B cell (primary cell): ENCODE measurements around the gene RIPPLY2. TPM values are rescaled to one million over a fixed set of nuclear protein-coding genes. Genes with fewer than 3 reads are reported as not detected.

ENCODE experiments used
- ATAC-seq: fragments of 200-7000 bp; cut with Tn5 transposase; one replicate; pipeline ENCODE4 v1.10.0; 2021; ENCODE audit warnings: low read depth, mild to moderate bottlenecking, moderate number of reproducible peaks, moderate library complexity
- CTCF ChIA-PET: fragments of 350-600 bp; sonication (Branson Sonifier 250); formaldehyde crosslinking; loops from one replicate; lab custom pipeline; 2021; ENCODE audit warnings: antibody characterized with exemption, inconsistent platforms; lab: Charles Lee
- POLR2A ChIA-PET: fragments of 350-600 bp; sonication (Branson Sonifier 250); formaldehyde crosslinking; loops from one replicate; lab custom pipeline; 2021; ENCODE audit warnings: antibody characterized with exemption; lab: Charles Lee
- DNase-seq: peaks from one replicate; pipeline ENCODE4 v3.0.0; 2013
- H2AFZ ChIP-seq: 2 replicates; pipeline ENCODE4 v1.6.1; 2012; ENCODE audit warnings: mild to moderate bottlenecking, low read depth, low read length; ENCODE audit not compliant: insufficient read depth, poor library complexity, severe bottlenecking
- H3K27ac ChIP-seq, 2 donors: 1 replicate in 1 of 2; 2 replicates in 1 of 2; pipeline ENCODE4 v1.5.1; 2012 to 2013; ENCODE audit warnings: low read length in 2 of 2, mild to moderate bottlenecking in 2 of 2, moderate library complexity in 1 of 2
- H3K27me3 ChIP-seq, 4 experiments: fragments of 200-600 bp in 1 of 4; sonication (generic) in 1 of 4; replicated peaks in 1 of 4; 1 replicate in 2 of 4; 2 replicates in 2 of 4; pipeline versions ENCODE4 v1.6.1 to v1.7.0; 2013 to 2016; ENCODE audit warnings: low read length in 3 of 4, mild to moderate bottlenecking in 2 of 4, mixed read lengths in 1 of 4, moderate library complexity in 1 of 4; ENCODE audit not compliant: insufficient read depth in 4 of 4, control insufficient read depth in 3 of 4; ENCODE audit errors: control extremely low read depth in 1 of 4
- H3K36me3 ChIP-seq, 2 experiments: replicated peaks in 1 of 2; 1 replicate in 1 of 2; 2 replicates in 1 of 2; pipeline versions ENCODE4 v1.6.1 to v1.7.1; 2013; ENCODE audit warnings: low read length in 1 of 2; ENCODE audit not compliant: insufficient read depth in 2 of 2, control insufficient read depth in 1 of 2; ENCODE audit errors: control extremely low read depth in 1 of 2, extremely low read depth in 1 of 2
- H3K4me1 ChIP-seq, 2 donors: fragments of 200-600 bp in 1 of 2; sonication (generic) in 1 of 2; 1 replicate in 1 of 2; 2 replicates in 1 of 2; pipeline versions ENCODE4 v1.5.1 to v1.6.1; 2013 to 2017; ENCODE audit warnings: low read length in 2 of 2; ENCODE audit not compliant: control insufficient read depth in 2 of 2, insufficient read depth in 2 of 2
- H3K4me2 ChIP-seq: replicated peaks from 2 replicates; pipeline ENCODE3; 2012; ENCODE audit warnings: mild to moderate bottlenecking, low read depth, low read length; ENCODE audit not compliant: poor library complexity, severe bottlenecking
- H3K4me3 ChIP-seq, 5 experiments: fragments of 200-600 bp in 1 of 5; sonication (generic) in 1 of 5; 1 replicate in 3 of 5; 2 replicates in 2 of 5; pipeline versions ENCODE4 v1.5.1 to v1.7.0; 2011 to 2016; ENCODE audit warnings: low read length in 4 of 5, mild to moderate bottlenecking in 4 of 5, low read depth in 2 of 5, control low read depth in 1 of 5, moderate library complexity in 1 of 5; ENCODE audit not compliant: insufficient read depth in 1 of 5; ENCODE audit errors: control extremely low read depth in 1 of 5, extremely low read depth in 1 of 5
- H3K79me2 ChIP-seq: fragments of 200-600 bp; sonication (generic); one replicate; pipeline ENCODE4 v1.6.0; 2016; ENCODE audit warnings: low read length; ENCODE audit not compliant: control insufficient read depth, insufficient read depth
- H3K9ac ChIP-seq: fragments of 200-600 bp; sonication (generic); 2 replicates; pipeline ENCODE4 v1.6.1; 2017; ENCODE audit warnings: mild to moderate bottlenecking, low read length, moderate library complexity
- H3K9me3 ChIP-seq, 3 donors: one replicate each; pipeline versions ENCODE4 v1.6.1 to v1.7.1; 2013; ENCODE audit warnings: low read length in 2 of 3; ENCODE audit not compliant: control insufficient read depth in 2 of 3, insufficient read depth in 1 of 3; ENCODE audit errors: control extremely low read depth in 1 of 3
- H4K20me1 ChIP-seq: 2 replicates; pipeline ENCODE4 v1.6.0; 2012; ENCODE audit warnings: mild to moderate bottlenecking, low read length; ENCODE audit not compliant: insufficient read depth, control insufficient read depth, poor library complexity, severe bottlenecking
- H3K27ac Mint-ChIP-seq: one replicate; pipeline ENCODE4 v1.8.0; 2021; ENCODE audit warnings: mixed read lengths
- H3K27me3 Mint-ChIP-seq: one replicate; pipeline ENCODE4 v1.8.0; 2021; ENCODE audit warnings: mixed read lengths
- H3K4me1 Mint-ChIP-seq: one replicate; pipeline ENCODE4 v1.8.0; 2021; ENCODE audit warnings: mixed read lengths
- H3K4me3 Mint-ChIP-seq: one replicate; pipeline ENCODE4 v1.8.0; 2021; ENCODE audit warnings: mixed read lengths
- H3K9me3 Mint-ChIP-seq: one replicate; pipeline ENCODE4 v1.8.0; 2022; ENCODE audit warnings: mixed read lengths; ENCODE audit not compliant: insufficient read depth
- CTCF ChIP-seq: fragments of 200-600 bp; IDR thresholded peaks from one replicate; pipeline ENCODE4 v1.8.0; 2022; ENCODE audit warnings: antibody characterized with exemption, mild to moderate bottlenecking
- EZH2 ChIP-seq: IDR thresholded peaks from 2 replicates; pipeline ENCODE4 v1.6.1; 2012; ENCODE audit warnings: borderline replicate concordance, low read depth, mild to moderate bottlenecking, moderate library complexity, low read length; ENCODE audit not compliant: insufficient read depth, poor library complexity, severe bottlenecking
- intact Hi-C: fragments of 100-400 bp; cut with micrococcal nuclease; formaldehyde crosslinking; loops from one replicate; pipeline ENCODE4 v1.10.0; 2022
- polyA plus RNA-seq: library from polyadenylated mRNA; depleted of rRNA; stranded (reverse); fragments of >200 nt; gene quantifications from 2 replicates; pipeline ENCODE4 v1.2.3, GENCODE V29; 2012
- total RNA-seq, 2 donors: library from RNA; stranded (reverse); fragments of 120-200 nt in 1 of 2; gene quantifications; 1 replicate in 1 of 2; 2 replicates in 1 of 2; pipeline versions ENCODE4 v1.2.3 to v1.2.4, GENCODE V29; 2013 to 2022

Gene RIPPLY2
- total and polyA plus RNA-seq, 2 donors (not counting 1 experiment from before 2014, with no cell fraction given) = not detected

GRCh38 chr6:83804886-83805285, 48.3 kb upstream of the RIPPLY2 start:
- no peak overlapping the region for H3K4me3 Mint-ChIP-seq
- Histone ChIP-seq H3K4me2 (no peak overlapping the region), H3K27me3 (no peaks in the 10 kb centered on the region), H3K79me2 (no peaks in the 10 kb centered on the region), H4K20me1 (no peaks in the 10 kb centered on the region), H3K4me3 (no peak overlapping the region), H2AFZ (no peak overlapping the region), H3K9ac (no peak overlapping the region), H3K4me1 (no peaks in the 10 kb centered on the region), H3K27ac (no peak overlapping the region), H3K9me3 (no peaks in the 10 kb centered on the region), H3K36me3 (no peaks in the 10 kb centered on the region)
- intact Hi-C loops = no loop called here
- peaks cover 6% of the 10 kb centered on the region for H3K27me3 Mint-ChIP-seq
- H3K27ac Mint-ChIP-seq = no peak overlapping the region
- TF ChIP-seq EZH2 = no peak
- TF ChIP-seq CTCF = no peak
- peaks cover 5% of the 10 kb centered on the region for H3K9me3 Mint-ChIP-seq
- POLR2A ChIA-PET = no interaction called here
- DNase-seq (no peak), ATAC-seq (no peak)
- CTCF ChIA-PET = no interaction called here
- no peaks in the 10 kb centered on the region for H3K4me1 Mint-ChIP-seq

DNA sequence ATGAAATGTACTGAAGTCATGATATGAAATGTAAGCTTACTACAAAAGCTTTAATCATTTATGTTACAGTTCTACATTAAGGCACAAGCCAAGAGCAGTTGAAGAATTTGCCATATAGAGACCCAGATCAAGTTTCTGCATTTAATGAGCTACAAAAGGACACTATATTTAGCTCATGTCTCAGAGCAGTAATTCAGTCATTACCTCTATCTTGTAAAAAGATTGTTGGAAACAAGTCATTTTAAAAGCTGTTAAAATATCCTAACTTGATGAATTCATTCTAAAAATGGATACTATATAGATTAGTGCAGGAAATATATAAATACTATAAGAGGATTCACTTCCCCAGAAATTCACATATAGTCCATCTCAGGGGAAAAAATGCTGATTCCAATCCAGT, 45.2 kb upstream of the RIPPLY2 start:
- TF ChIP-seq CTCF (no peak), EZH2 (no peak)
- H3K9me3 Mint-ChIP-seq = peaks cover 5% of the 10 kb centered on the region

More for the DNA sequence above, 45.2 kb upstream of the RIPPLY2 start:
- Histone ChIP-seq H3K4me3 (no peak overlapping the region), H3K36me3 (no peaks in the 10 kb centered on the region), H3K4me1 (no peaks in the 10 kb centered on the region), H2AFZ (no peak overlapping the region), H3K27me3 (no peaks in the 10 kb centered on the region), H4K20me1 (no peaks in the 10 kb centered on the region), H3K27ac (no peak overlapping the region), H3K9me3 (no peaks in the 10 kb centered on the region), H3K4me2 (no peak overlapping the region), H3K79me2 (no peaks in the 10 kb centered on the region), H3K9ac (no peak overlapping the region)
- DNase-seq (no peak), ATAC-seq (no peak)
- Mint-ChIP-seq H3K27me3 (peaks cover 6% of the 10 kb centered on the region), H3K4me1 (no peaks in the 10 kb centered on the region), H3K4me3 (no peak overlapping the region), H3K27ac (no peak overlapping the region)
- intact Hi-C loops = no loop called here
- ChIA-PET CTCF (no interaction called here), POLR2A (no interaction called here)
